HG03196 (cell line): ENCODE data around the gene SCGB3A1.

Experiments used
- ATAC-seq: cut with Tn5 transposase; IDR thresholded peaks from one replicate; pipeline ENCODE4 v1.9.1; 2021; ENCODE audit not compliant: unreplicated experiment

SCGB3A1 gene

DNA sequence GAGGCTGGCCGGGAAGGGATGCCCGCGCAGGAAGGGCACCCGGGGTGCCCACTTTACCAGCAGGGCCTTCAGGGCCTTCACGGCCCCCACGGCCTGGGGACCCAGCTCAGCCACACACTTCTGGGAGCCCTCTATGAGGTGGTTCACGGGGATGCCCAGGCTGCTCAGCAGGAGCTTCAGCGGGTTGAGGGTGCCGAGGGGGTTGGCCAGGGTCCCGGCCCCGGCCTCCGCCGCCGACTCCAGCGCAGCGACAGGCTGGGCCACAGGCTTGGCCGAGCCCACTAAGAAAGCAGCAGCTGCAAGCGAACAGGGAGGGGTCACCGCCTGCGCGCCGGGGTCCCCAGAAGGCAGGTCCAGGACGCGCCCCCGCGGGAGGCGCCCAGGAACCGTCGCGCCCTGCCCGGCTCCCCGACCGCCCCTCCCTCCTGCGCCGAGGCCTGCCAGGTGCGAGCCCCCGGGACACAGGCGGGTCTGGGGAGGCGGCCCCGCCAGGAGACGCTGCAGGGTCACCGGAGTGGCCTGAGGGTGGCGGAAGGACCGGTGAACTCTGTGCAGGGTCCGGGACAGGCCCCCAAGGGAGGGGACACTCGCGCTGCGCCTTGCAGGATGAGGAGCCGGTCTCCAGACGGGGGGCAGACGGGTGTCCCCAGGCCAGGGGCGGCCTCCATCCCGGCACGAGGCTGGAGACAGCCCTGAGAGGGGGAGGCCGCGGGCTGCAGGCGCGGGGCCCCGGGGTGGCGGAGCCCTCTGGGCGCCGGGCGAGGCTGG, 572 bp downstream of the SCGB3A1 start:
- no peak for ATAC-seq

DNA sequence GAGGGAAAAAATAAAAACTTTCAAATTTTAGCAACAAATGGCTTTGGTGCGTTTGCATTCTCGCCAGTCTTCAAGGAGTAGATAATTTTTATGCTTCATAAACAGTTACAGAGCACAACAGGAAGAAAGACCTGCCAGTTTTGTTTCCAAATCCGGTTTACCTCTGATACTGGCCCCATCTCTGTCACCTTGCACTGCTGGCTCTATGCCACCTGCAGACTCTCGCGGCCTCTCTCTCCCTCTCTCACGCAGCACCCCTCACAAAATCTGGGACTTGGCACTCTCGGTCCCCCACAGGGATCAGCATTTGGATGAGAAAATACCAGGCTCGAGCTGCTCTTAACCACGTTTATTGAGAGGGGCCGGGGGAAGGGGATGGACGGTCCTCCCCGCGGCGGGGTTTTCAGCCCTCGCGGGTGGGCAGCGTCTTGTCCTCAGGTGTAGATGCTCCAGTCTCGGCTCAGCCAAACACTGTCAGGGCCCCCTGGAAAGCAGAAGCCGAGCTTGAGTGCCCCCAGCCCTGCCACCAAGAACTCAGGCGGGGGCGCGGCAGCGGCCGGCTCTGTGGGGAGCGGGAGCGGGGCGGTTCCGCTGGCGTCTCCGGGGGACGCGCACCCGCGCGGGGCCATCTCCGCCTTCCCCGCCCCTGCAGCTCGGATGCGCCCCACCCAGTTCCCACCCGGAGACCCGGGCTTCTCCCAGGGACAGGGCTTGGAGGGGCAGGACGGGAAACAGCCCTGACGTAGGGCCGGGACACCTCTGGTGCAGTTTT, 1.3 kb downstream of the SCGB3A1 start:
- ATAC-seq, result no peak

DNA sequence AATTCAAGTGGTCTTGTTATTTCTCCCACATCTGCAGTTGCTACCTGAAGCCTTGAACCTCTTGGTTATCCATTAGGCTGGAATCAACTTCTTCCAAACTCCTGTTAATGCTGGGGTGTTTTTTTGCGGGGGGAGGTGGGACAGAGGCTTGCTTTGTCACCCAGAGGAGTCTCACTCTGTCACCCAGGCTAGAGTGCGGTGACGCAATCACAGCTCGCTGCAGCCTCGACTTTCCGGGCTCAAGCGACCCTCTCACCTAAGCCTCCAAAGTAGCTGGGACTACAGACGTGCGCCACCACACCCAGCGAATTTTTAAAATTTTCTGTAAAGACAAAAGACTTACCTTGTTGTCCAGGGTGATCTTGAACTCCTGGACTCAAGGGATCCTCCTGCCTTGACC, 4.4 kb downstream of the SCGB3A1 start:
- no peak for ATAC-seq

DNA sequence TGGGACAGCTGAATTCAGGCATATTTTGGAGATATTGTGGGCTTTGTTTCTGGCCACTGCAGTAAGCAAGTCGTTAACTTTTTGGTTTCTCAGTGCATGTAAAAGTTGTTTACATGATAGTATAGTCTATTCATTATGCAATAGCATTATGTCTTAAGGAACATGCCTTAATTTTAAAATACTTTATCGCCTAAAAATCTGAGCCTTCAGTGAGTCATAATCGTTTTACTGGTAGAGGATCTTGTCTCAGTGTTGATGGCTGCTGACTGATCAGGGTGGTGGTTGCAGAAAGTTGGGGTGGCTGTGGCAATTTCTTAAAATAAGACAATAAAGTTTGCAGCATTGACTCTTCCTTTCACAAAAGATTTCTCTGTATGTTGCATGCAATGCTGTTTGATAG, 5.1 kb downstream of the SCGB3A1 start:
- no peak for ATAC-seq

DNA sequence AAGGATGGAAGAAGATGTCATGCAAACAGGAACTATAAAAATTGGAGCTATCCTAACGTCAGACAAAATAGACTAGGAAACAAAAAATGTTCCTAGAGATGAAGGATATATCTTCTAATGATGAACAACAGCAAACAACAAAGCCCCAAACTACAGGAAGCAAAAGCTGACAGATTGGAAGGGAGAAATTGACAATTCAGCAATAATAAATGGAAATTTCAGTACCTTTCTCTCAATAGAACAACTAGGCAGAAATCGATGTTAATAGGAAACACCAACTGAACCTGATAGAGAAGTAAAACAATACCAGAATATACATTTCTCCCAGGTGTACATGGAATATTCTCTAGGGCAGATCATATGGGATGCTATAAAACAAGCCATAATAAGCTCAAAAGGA, 7.6 kb downstream of the SCGB3A1 start:
- no peak for ATAC-seq

DNA sequence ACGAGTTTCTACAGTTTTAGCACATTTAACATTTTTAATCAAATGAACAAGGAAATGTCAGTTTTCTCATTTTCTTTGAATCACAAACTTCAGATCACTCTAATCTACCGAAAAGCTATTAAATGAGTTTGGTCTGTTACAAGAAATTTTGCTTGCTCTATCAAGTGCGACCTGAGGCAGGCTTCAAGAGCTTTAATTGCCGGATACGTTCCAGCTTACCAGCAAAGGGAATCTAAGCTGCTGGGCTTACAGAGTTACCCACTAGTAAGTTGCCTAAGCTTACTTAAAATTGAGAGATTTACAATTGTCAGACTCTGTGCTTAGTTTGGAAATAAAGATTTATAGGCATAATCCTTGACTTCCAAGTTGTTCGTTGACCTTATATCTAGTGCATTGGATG, 10.6 kb downstream of the SCGB3A1 start:
- no peak for ATAC-seq

DNA sequence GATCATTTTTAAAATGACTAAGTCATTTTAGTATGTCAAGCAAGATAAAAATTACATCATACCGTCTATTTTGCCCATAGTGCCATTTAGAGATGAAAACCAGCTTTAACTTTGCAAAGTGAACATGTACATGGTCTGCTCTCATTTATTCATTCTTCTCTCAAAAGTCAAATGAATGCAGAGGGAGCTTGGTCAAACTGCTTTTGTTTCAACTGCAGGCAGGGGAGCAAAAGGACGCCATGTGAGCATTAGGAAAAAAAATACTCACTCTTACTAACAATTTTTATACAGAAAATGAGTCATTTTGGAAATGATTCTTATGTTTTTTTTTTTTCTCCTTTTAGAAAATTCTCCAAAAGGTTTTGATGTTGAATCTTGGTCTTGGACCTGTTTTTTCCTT, 15.7 kb downstream of the SCGB3A1 start:
- ATAC-seq, result no peak

DNA sequence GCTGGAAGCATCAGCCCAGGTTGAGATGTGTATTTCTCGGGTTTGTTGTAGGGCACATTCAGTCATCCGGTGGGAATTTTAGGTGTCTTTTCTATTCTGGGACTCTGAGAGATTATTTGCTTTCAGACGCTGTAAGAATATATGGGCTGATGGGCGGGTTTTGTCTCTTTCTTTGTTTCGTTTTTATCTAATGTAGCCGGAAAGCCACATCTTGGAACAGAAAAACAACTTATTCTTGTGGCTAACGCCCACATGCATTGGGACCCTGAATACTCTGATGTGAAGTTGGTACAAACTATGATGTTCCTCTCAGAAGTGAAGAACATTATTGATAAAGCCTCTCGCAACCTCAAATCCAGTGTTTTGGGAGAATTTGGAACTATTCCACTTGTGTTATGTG, 22.4 kb downstream of the SCGB3A1 start:
- no peak for ATAC-seq

DNA sequence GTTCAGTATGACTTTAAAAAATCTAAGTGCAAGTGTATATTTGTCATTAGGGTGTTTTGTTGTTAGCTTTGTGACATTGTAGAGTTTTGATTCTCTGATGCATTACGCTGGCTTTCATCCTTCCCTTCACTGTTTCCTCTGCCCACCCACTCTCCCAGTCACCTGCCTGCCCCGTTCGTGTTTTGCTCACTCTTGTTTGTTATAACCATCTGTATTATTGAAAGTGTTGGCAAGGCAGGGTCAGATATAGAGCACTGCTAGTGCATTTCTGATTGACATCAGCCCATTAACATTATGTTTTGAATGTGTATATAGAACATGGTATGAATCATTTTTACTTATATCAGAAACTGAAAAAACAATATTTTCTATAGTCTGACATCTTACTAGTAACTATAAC, 27.3 kb downstream of the SCGB3A1 start:
- ATAC-seq, result no peak

DNA sequence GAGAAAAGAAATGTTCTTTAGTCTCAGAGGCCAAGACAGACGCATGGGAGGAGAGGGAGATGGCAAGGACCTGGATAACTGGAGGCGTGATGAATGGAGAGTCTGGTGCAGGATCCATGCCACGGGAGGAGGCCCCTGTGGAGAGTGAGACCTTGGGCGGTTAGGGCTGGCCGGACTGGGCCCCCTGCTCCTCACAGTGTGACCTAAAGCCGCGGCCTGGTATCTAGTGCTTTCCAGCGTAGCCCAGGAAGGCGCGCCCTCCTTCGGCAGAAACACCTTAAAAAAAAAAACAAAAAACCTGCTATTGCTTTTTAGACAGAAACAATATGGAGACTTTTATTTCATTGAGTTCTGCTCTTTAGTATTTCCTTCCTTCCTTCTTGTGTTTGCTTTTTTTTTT, 33.1 kb downstream of the SCGB3A1 start:
- no peak for ATAC-seq

DNA sequence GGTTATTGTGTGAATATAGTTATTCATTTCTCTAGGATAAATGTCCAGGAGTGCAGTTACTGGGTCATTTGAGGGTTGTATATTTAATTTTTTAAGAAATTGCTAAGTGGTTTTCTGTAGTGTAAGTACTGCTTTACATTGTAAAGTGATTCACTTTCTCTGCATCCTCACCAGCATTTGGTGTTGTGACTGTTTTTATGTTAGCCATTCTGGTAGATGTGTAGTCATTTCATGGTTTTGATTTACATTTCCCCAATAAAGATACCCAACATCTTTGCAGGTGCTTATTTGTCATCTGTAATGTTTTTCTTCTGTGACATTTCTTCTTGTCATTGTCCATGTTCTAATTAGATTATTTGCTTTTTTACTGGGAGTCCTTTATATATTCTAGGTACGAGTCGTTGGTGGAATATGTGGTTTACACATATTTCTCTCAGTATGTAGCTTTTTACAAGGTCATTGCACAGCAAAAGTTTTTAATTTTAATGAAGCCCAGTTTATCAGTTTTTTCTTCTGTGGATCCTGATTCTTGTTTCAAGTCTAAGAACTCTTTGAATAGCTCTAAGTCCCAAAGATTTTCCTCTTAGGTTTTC, 34.0 kb downstream of the SCGB3A1 start:
- ATAC-seq, result no peak

DNA sequence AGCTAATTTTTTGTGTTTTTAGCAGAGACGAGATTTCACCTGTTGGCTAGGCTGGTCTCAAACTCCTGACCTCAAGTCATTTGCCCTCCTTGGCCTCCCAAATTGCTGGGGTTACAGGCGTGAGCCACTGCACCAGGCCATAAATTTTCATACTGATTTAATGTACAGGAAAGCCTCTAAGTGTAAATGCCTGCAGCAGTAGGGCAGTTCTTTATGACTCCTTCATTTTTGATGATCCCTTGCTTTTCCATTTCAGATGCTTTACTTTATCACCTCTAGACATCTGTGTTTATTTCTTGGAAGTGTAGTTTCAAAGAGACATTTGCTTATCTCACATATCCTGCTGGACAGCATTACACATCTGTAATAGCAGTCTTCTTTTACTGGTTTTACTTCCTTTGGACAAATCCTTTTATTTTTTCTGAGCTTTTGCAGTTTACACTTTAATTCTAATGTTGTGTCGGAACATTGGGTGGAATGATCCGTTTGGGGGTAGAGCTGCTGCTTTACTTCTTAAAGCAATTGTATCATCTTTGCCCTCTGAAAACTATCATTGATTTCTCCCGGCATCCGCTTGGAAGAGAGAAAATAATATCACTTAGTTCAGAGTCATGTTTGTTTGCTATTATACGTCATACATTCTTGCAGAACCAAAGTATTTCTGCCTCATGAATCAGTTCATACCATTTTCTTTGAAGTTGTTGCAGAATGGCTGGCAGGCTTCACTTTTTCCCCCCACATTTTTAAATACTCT, 36.0 kb downstream of the SCGB3A1 start:
- ATAC-seq, result no peak

DNA sequence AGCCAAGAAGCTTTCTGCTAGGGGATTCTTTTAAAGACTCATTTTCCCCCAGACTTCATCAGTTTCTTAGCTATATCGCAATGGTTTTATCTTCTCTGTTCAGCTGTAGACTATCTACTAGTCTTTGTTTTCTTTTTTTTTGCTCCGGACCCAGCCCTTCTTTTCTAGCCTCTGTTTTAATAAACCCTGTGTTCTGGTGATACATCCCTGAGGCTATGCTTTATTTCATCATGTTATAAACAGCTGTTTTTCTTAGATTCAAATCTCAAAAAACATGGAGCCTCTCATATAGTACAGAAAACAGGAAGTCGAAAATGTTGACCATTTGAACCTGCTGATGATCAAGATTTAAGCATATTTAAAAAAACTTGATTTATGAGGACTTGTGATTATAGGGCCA, 37.8 kb downstream of the SCGB3A1 start:
- ATAC-seq, result no peak

DNA sequence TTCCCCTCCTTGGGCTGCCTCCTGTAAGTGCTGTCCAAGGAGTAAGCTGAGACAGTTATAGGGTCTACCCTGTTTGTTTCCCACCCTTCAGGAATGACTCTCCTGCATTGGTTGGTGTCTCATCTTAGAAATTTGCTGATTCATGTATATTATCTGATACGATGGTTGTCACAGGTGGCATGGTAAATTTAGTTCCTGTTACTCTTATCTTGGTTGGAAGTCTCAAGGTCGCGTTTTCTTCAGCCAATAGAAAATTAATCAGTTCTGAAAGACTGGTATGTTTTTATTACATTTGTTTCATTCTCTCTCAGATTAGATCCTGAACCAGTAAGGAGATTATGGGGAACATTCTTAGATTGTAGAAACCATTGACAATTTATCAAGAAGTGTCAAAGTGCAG, 42.7 kb downstream of the SCGB3A1 start:
- ATAC-seq, result no peak

DNA sequence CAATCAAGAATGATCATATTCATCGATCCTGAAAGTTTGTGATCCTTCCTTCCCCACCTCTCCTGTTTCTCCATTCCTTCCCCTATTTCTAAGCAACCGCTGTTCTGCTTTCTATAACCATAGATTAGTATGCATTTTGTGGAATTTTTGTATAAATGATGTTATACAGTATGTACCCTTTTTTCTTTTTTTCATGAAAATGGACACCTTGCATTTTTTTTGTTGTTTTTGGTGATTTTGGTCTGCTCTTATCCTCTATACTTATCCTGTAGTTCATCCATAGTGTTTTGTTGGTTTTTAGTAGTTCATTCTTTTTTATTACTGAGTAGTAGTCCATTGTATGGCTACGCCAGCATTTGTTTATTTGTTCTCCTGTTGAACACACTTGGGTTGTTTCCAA, 46.1 kb downstream of the SCGB3A1 start:
- ATAC-seq, result no peak

DNA sequence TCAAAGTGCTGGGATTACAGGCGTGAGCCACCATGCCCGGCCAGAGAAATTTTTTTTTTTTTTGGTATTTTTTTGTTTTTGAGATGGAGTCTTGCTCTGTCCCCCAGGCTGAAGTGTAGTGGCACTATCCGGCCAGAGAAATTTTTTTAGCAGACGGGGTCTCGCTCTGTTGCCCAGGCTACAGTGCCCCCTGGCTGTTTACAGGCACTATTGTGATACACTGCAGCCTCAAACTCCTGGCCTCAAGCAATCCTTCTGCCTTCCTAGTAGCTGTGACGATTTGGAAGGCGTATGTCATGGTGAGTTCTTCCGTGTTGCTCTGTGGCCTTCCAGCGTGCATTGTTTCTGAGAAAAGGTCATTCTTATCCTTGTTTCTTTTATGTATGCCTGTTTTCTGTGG, 49.6 kb downstream of the SCGB3A1 start:
- no peak for ATAC-seq
